Testis (tissue), 3 donors: ENCODE measurements around the gene RNF157. TPM values are rescaled to one million over a fixed set of nuclear protein-coding genes. Genes with fewer than 3 reads are reported as not detected.

ENCODE experiments used
- DNase-seq: peaks from one replicate; pipeline ENCODE4 v3.0.0-alpha.2; 2019
- H3K27ac ChIP-seq, 2 donors: fragments of 200-600 bp; sonication (generic); one replicate each; pipeline ENCODE4 v1.5.1; 2019
- H3K27me3 ChIP-seq: fragments of 200-600 bp; sonication (generic); one replicate; pipeline ENCODE4 v1.5.1; 2019
- H3K36me3 ChIP-seq: fragments of 200-600 bp; sonication (generic); one replicate; pipeline ENCODE4 v1.5.1; 2017; ENCODE audit warnings: low read depth; ENCODE audit errors: missing control alignments
- H3K4me1 ChIP-seq: fragments of 200-600 bp; sonication (generic); one replicate; pipeline ENCODE4 v1.5.1; 2019
- H3K4me3 ChIP-seq, 2 donors: fragments of 200-600 bp; sonication (generic); one replicate each; pipeline ENCODE4 v1.5.1; 2017 to 2019
- H3K9me3 ChIP-seq: fragments of 200-600 bp; sonication (generic); one replicate; pipeline ENCODE4 v1.5.1; 2017
- CTCF ChIP-seq, 3 experiments: fragments of 450-650 bp in 2 of 3; fragments of 200-600 bp in 1 of 3; sonication (generic) in 1 of 3; IDR thresholded peaks; one replicate each; pipeline ENCODE4 v1.5.1; 2016 to 2019; ENCODE audit warnings: antibody characterized with exemption in 3 of 3, mild to moderate bottlenecking in 2 of 3, moderate library complexity in 1 of 3
- POLR2A ChIP-seq: fragments of 450-650 bp; IDR thresholded peaks from one replicate; pipeline ENCODE4 v1.6.1; 2017; ENCODE audit warnings: antibody characterized with exemption, mild to moderate bottlenecking, moderate library complexity
- WGBS, 2 donors: methylation state at CpG; one replicate each; pipeline ENCODE4 v1.1.5; 2018; 5-methylcytosine and 5-hydroxymethylcytosine counted together
- intact Hi-C: fragments of 100-400 bp; cut with DNase I; formaldehyde crosslinking; loops from one replicate; pipeline ENCODE4 v1.15.1; 2023; ENCODE audit warnings: low total_unique reads
- polyA plus RNA-seq: library from polyadenylated mRNA; stranded (reverse); fragments of 350-450 nt; fragmentation: Illumina TruSeq; extraction: RNeasy Lipid Tissue Mini Kit (QIAGEN cat#74804); gene quantifications from one replicate; pipeline ENCODE4 v1.2.3, GENCODE V29; 2014; ENCODE audit warnings: low read depth, low replicate concordance; ENCODE audit not compliant: insufficient read depth
- total RNA-seq, 2 donors: library from RNA; depleted of rRNA; stranded (reverse); fragments of >200 nt; gene quantifications; one replicate each; pipeline ENCODE4 v1.2.3, GENCODE V29; 2016

The RNF157 gene
- total and polyA plus RNA-seq, 3 donors from 2014 or later, result 98.8 to 108 (median 101) TPM

- Histone ChIP-seq H3K4me1 (peaks cover 44% of the 10 kb centered on the region), H3K4me3 (no peak overlapping the region), H3K36me3 (no peaks in the 10 kb centered on the region), H3K27me3 (no peaks in the 10 kb centered on the region), H3K27ac (peak overlapping the region; percentile 73 to 86), H3K9me3 (no peaks in the 10 kb centered on the region)
- intact Hi-C loops, result no loop called here
- DNase-seq, result peak; percentile 69
- 32 to 37% methylated on average over 8 of the region's 8 CpGs for WGBS, 2 donors
- no peak for TF ChIP-seq POLR2A
- TF ChIP-seq CTCF (IDR thresholded peaks at IDR 0.05), result no peak
Measured at GRCh38 chr17:76160896-76161528, 79.3 kb downstream of the RNF157 start.

DNA sequence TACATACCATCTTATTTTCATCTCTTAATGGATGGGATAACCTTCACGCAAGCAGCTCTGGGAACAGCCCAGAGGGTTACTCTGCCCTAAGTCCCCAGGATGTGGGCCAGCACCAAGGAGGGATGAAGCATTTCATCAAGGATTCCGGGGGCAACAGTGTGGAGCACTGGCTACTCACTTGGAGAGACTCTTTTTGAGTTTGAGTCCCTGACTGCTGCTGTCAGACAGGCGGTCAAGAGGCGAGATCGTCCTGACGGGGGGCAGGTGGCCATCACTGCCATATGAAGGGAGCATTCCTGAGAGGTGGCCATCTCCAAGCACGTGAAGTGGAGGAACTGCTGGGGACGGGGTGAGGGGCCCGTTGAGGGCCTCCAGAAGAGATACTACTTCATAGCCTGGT, 81.1 kb downstream of the RNF157 start:
- DNase-seq, result no peak
- no peaks in the 10 kb centered on the region for H3K9me3 ChIP-seq
- no peaks in the 10 kb centered on the region for H3K27me3 ChIP-seq
- H3K27ac ChIP-seq, result no peak overlapping the region
- peaks cover 35% of the 10 kb centered on the region for H3K4me1 ChIP-seq
- no peak overlapping the region for H3K4me3 ChIP-seq
- intact Hi-C loops, result no loop called here
- TF ChIP-seq CTCF (IDR thresholded peaks at IDR 0.05) (no peak), POLR2A (no peak)
- H3K36me3 ChIP-seq, result no peaks in the 10 kb centered on the region
- 91 to 96% methylated on average over 9 of the region's 9 CpGs for WGBS, 2 donors

DNA sequence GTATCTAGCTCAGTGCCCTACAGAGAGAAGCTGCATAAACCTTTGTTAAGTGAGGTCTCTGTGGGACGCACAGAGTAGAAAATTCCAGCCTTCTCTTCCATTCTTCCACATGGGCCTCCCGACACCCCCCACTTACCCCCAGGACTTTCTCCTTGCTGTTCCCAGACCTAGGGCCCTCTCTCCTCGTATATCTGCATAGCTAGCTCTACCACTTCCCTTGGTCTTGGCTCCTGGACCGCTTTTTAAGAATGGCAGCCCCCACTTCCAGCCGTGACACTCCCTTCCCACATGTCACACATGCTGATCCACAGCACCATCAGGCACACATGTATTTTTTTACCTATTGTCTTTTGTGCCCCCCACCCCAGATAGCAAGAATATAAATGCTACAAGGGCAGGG, 82.5 kb downstream of the RNF157 start:
- no peak overlapping the region for H3K4me3 ChIP-seq
- intact Hi-C loops, result no loop called here
- DNase-seq, result no peak
- no peak for TF ChIP-seq CTCF (IDR thresholded peaks at IDR 0.05)
- TF ChIP-seq POLR2A, result no peak
- no peaks in the 10 kb centered on the region for H3K9me3 ChIP-seq
- no peaks in the 10 kb centered on the region for H3K36me3 ChIP-seq
- no peak overlapping the region for H3K27ac ChIP-seq
- no peaks in the 10 kb centered on the region for H3K27me3 ChIP-seq
- peaks cover 24% of the 10 kb centered on the region for H3K4me1 ChIP-seq
- 92 to 93% methylated on average over 5 of the region's 5 CpGs for WGBS, 2 donors

DNA sequence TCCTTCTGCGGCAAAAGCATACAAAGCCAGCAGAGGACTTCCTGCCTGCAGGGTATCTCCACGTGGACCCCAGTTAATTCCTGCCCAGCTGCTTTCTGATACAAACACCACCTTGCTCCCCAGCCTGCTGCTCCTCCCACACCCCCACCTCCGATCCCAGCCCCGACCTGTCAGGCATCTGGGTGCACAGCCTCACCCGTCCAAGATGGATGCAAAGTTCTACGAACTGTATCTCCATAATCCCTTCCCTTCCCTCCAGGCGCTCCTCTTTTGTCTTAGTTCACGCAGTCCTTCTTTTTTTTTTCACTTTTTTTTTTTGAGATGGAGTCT, 83.7 kb downstream of the RNF157 start:
- WGBS, 2 donors, result 84 to 90% methylated on average over 8 of the region's 8 CpGs
- H3K36me3 ChIP-seq, result no peaks in the 10 kb centered on the region
- intact Hi-C loops, result no loop called here
- H3K27me3 ChIP-seq, result no peaks in the 10 kb centered on the region
- H3K4me3 ChIP-seq, result no peak overlapping the region
- no peak for DNase-seq
- H3K4me1 ChIP-seq, result peaks cover 13% of the 10 kb centered on the region
- no peak overlapping the region for H3K27ac ChIP-seq
- TF ChIP-seq CTCF (IDR thresholded peaks at IDR 0.05) (no peak), POLR2A (no peak)
- H3K9me3 ChIP-seq, result no peaks in the 10 kb centered on the region

DNA sequence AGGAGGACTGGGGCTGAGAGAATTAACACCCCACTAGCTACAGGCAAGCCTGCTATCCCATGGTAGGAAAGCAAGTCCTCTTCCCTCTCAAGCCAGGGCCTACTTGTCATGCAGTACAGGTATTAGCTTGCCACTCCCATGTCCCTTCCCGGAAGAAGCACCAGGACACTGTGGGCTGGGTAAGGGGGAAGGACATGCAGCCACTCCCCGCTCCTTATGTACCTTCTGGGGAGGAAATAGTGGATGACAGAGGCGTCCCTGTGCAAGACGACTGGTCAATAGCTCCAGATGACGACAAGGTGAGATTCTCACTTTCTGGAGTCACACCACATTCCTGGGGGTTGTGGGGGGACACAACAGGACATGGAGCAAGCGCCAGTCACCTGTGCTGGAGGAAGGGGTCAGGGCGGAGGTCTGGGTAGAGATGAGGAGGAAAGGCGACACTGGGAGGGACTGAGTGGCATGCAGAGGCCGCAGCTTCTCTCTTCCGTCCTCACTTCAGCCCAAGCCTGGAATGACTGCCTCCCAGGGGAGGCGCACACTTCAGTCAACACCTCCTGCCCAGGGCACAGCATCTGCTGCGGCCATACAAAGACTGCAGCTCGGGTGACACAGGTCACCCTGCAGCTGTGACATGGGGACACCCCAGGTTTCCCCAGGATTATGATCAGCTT, 84.2 kb downstream of the RNF157 start:
- DNase-seq, result no peak
- Histone ChIP-seq H3K4me1 (peaks cover 8% of the 10 kb centered on the region), H3K36me3 (no peaks in the 10 kb centered on the region), H3K4me3 (no peak overlapping the region), H3K27ac (no peak overlapping the region), H3K27me3 (no peaks in the 10 kb centered on the region), H3K9me3 (no peaks in the 10 kb centered on the region)
- 87 to 95% methylated on average over 12 to 13 of the region's 13 CpGs for WGBS, 2 donors
- no peak for TF ChIP-seq POLR2A
- no peak for TF ChIP-seq CTCF (IDR thresholded peaks at IDR 0.05)
- intact Hi-C loops, result no loop called here
